ENCODE results near the gene AGPS. TPM values are rescaled to one million over a fixed set of nuclear protein-coding genes. Genes with fewer than 3 reads are reported as not detected.
"Not testable (repeated sequence)": the region's sequence is repeated elsewhere in the genome, so short reads cannot be mapped to it uniquely, and the experiment has no call there.

Gene AGPS
- polyA plus RNA-seq, 2 donors, result 3.7 to 6.4 TPM

GRCh38 chr2:177476897-177477296, 84.3 kb downstream of the AGPS start:
- H3K27me3 ChIP-seq (ENCODE audit: control insufficient read depth in 1 of 2, insufficient read depth in 2 of 2, low read length in 2 of 2), result no peaks in the 10 kb centered on the region
- 96 to 98% methylated on average over 5 of the region's 5 CpGs for WGBS, 2 donors
- H3K36me3 ChIP-seq (ENCODE audit: control insufficient read depth in 2 of 2, insufficient read depth in 2 of 2, low read length in 1 of 2), result no peaks in the 10 kb centered on the region
- H3K4me1 ChIP-seq (ENCODE audit: control insufficient read depth in 2 of 2, insufficient read depth in 2 of 2, low read length in 1 of 2), result peaks cover 0 to 3% of the 10 kb centered on the region in 2 donors
- no peak overlapping the region for H3K4me3 ChIP-seq (ENCODE audit: low read depth in 1 of 2, low read length in 2 of 2)
- H3K27ac ChIP-seq (ENCODE audit: low read depth in 2 of 2, low read length in 1 of 2), result no peak overlapping the region
- H3K9me3 ChIP-seq (ENCODE audit: control insufficient read depth in 2 of 2, insufficient read depth in 1 of 2, low read depth in 1 of 2, low read length in 1 of 2), result no peaks in the 10 kb centered on the region

GRCh38 chr2:177478029-177478428, 85.5 kb downstream of the AGPS start:
- H3K27me3 ChIP-seq (ENCODE audit: control insufficient read depth in 1 of 2, insufficient read depth in 2 of 2, low read length in 2 of 2), result no peaks in the 10 kb centered on the region
- H3K27ac ChIP-seq (ENCODE audit: low read depth in 2 of 2, low read length in 1 of 2), result no peak overlapping the region
- H3K4me1 ChIP-seq (ENCODE audit: control insufficient read depth in 2 of 2, insufficient read depth in 2 of 2, low read length in 1 of 2), result peaks cover 0 to 3% of the 10 kb centered on the region in 2 donors
- H3K4me3 ChIP-seq (ENCODE audit: low read depth in 1 of 2, low read length in 2 of 2), result no peak overlapping the region
- WGBS, 2 donors, result 92 to 94% methylated on average over 2 of the region's 2 CpGs
- H3K36me3 ChIP-seq (ENCODE audit: control insufficient read depth in 2 of 2, insufficient read depth in 2 of 2, low read length in 1 of 2), result no peaks in the 10 kb centered on the region
- H3K9me3 ChIP-seq (ENCODE audit: control insufficient read depth in 2 of 2, insufficient read depth in 1 of 2, low read depth in 1 of 2, low read length in 1 of 2), result no peaks in the 10 kb centered on the region

GRCh38 chr2:177478907-177479306, 86.3 kb downstream of the AGPS start:
- peaks cover 0 to 3% of the 10 kb centered on the region in 2 donors for H3K4me1 ChIP-seq (ENCODE audit: control insufficient read depth in 2 of 2, insufficient read depth in 2 of 2, low read length in 1 of 2)

GRCh38 chr2:177482195-177482594, 89.6 kb downstream of the AGPS start:
- Histone ChIP-seq H3K9me3 (ENCODE audit: control insufficient read depth in 2 of 2, insufficient read depth in 1 of 2, low read depth in 1 of 2, low read length in 1 of 2) (no peaks in the 10 kb centered on the region), H3K27ac (ENCODE audit: low read depth in 2 of 2, low read length in 1 of 2) (no peak overlapping the region), H3K4me3 (ENCODE audit: low read depth in 1 of 2, low read length in 2 of 2) (no peak overlapping the region), H3K36me3 (ENCODE audit: control insufficient read depth in 2 of 2, insufficient read depth in 2 of 2, low read length in 1 of 2) (no peaks in the 10 kb centered on the region), H3K4me1 (ENCODE audit: control insufficient read depth in 2 of 2, insufficient read depth in 2 of 2, low read length in 1 of 2) (no peaks in the 10 kb centered on the region), H3K27me3 (ENCODE audit: control insufficient read depth in 1 of 2, insufficient read depth in 2 of 2, low read length in 2 of 2) (no peaks in the 10 kb centered on the region)

More at GRCh38 chr2:177478907-177479306, 86.3 kb downstream of the AGPS start:
- Histone ChIP-seq H3K27me3 (ENCODE audit: control insufficient read depth in 1 of 2, insufficient read depth in 2 of 2, low read length in 2 of 2) (no peaks in the 10 kb centered on the region), H3K36me3 (ENCODE audit: control insufficient read depth in 2 of 2, insufficient read depth in 2 of 2, low read length in 1 of 2) (no peaks in the 10 kb centered on the region), H3K4me3 (ENCODE audit: low read depth in 1 of 2, low read length in 2 of 2) (no peak overlapping the region), H3K9me3 (ENCODE audit: control insufficient read depth in 2 of 2, insufficient read depth in 1 of 2, low read depth in 1 of 2, low read length in 1 of 2) (no peaks in the 10 kb centered on the region), H3K27ac (ENCODE audit: low read depth in 2 of 2, low read length in 1 of 2) (no peak overlapping the region)
- WGBS, 2 donors, result 96 to 97% methylated on average over 2 of the region's 2 CpGs

- 88 to 96% methylated on average over 2 of the region's 2 CpGs for WGBS, 2 donors
- H3K4me3 ChIP-seq (ENCODE audit: low read depth in 1 of 2, low read length in 2 of 2), result no peak overlapping the region
- no peak overlapping the region for H3K27ac ChIP-seq (ENCODE audit: low read depth in 2 of 2, low read length in 1 of 2)
- no peaks in the 10 kb centered on the region for H3K27me3 ChIP-seq (ENCODE audit: control insufficient read depth in 1 of 2, insufficient read depth in 2 of 2, low read length in 2 of 2)
- no peaks in the 10 kb centered on the region for H3K9me3 ChIP-seq (ENCODE audit: control insufficient read depth in 2 of 2, insufficient read depth in 1 of 2, low read depth in 1 of 2, low read length in 1 of 2)
- H3K36me3 ChIP-seq (ENCODE audit: control insufficient read depth in 2 of 2, insufficient read depth in 2 of 2, low read length in 1 of 2), result no peaks in the 10 kb centered on the region
- no peaks in the 10 kb centered on the region for H3K4me1 ChIP-seq (ENCODE audit: control insufficient read depth in 2 of 2, insufficient read depth in 2 of 2, low read length in 1 of 2)
Measured at GRCh38 chr2:177483531-177483930, 91.0 kb downstream of the AGPS start.

- Histone ChIP-seq H3K27me3 (ENCODE audit: control insufficient read depth in 1 of 2, insufficient read depth in 2 of 2, low read length in 2 of 2) (no peaks in the 10 kb centered on the region), H3K9me3 (ENCODE audit: control insufficient read depth in 2 of 2, insufficient read depth in 1 of 2, low read depth in 1 of 2, low read length in 1 of 2) (no peaks in the 10 kb centered on the region), H3K4me1 (ENCODE audit: control insufficient read depth in 2 of 2, insufficient read depth in 2 of 2, low read length in 1 of 2) (no peaks in the 10 kb centered on the region), H3K27ac (ENCODE audit: low read depth in 2 of 2, low read length in 1 of 2) (no peak overlapping the region), H3K4me3 (ENCODE audit: low read depth in 1 of 2, low read length in 2 of 2) (no peak overlapping the region), H3K36me3 (ENCODE audit: control insufficient read depth in 2 of 2, insufficient read depth in 2 of 2, low read length in 1 of 2) (no peaks in the 10 kb centered on the region)
- 97 to 98% methylated on average over 14 of the region's 14 CpGs for WGBS, 2 donors
Measured at GRCh38 chr2:177484180-177484795, 91.7 kb downstream of the AGPS start.

GRCh38 chr2:177485657-177486056, 93.1 kb downstream of the AGPS start:
- H3K4me1 ChIP-seq (ENCODE audit: control insufficient read depth in 2 of 2, insufficient read depth in 2 of 2, low read length in 1 of 2); H3K27ac ChIP-seq (ENCODE audit: low read depth in 2 of 2, low read length in 1 of 2); H3K36me3 ChIP-seq (ENCODE audit: control insufficient read depth in 2 of 2, insufficient read depth in 2 of 2, low read length in 1 of 2); H3K4me3 ChIP-seq (ENCODE audit: low read depth in 1 of 2, low read length in 2 of 2); H3K9me3 ChIP-seq (ENCODE audit: control insufficient read depth in 2 of 2, insufficient read depth in 1 of 2, low read depth in 1 of 2, low read length in 1 of 2); H3K27me3 ChIP-seq (ENCODE audit: control insufficient read depth in 1 of 2, insufficient read depth in 2 of 2, low read length in 2 of 2): not testable (repeated sequence)
- 94 to 96% methylated on average over 5 of the region's 5 CpGs for WGBS, 2 donors

- no peaks in the 10 kb centered on the region for H3K4me1 ChIP-seq (ENCODE audit: control insufficient read depth in 2 of 2, insufficient read depth in 2 of 2, low read length in 1 of 2)
- H3K27ac ChIP-seq (ENCODE audit: low read depth in 2 of 2, low read length in 1 of 2), result no peak overlapping the region
- no peaks in the 10 kb centered on the region for H3K9me3 ChIP-seq (ENCODE audit: control insufficient read depth in 2 of 2, insufficient read depth in 1 of 2, low read depth in 1 of 2, low read length in 1 of 2)
- no peaks in the 10 kb centered on the region for H3K27me3 ChIP-seq (ENCODE audit: control insufficient read depth in 1 of 2, insufficient read depth in 2 of 2, low read length in 2 of 2)
- H3K4me3 ChIP-seq (ENCODE audit: low read depth in 1 of 2, low read length in 2 of 2), result no peak overlapping the region
- 48 to 59% methylated on average over 2 of the region's 2 CpGs for WGBS, 2 donors
- H3K36me3 ChIP-seq (ENCODE audit: control insufficient read depth in 2 of 2, insufficient read depth in 2 of 2, low read length in 1 of 2), result no peaks in the 10 kb centered on the region
Measured at GRCh38 chr2:177489719-177490301, 97.2 kb downstream of the AGPS start.

GRCh38 chr2:177495945-177496344, 103.4 kb downstream of the AGPS start:
- Histone ChIP-seq H3K27ac (ENCODE audit: low read depth in 2 of 2, low read length in 1 of 2) (no peak overlapping the region), H3K9me3 (ENCODE audit: control insufficient read depth in 2 of 2, insufficient read depth in 1 of 2, low read depth in 1 of 2, low read length in 1 of 2) (no peaks in the 10 kb centered on the region), H3K36me3 (ENCODE audit: control insufficient read depth in 2 of 2, insufficient read depth in 2 of 2, low read length in 1 of 2) (no peaks in the 10 kb centered on the region), H3K4me3 (ENCODE audit: low read depth in 1 of 2, low read length in 2 of 2) (no peak overlapping the region), H3K4me1 (ENCODE audit: control insufficient read depth in 2 of 2, insufficient read depth in 2 of 2, low read length in 1 of 2) (no peaks in the 10 kb centered on the region), H3K27me3 (ENCODE audit: control insufficient read depth in 1 of 2, insufficient read depth in 2 of 2, low read length in 2 of 2) (no peaks in the 10 kb centered on the region)
- WGBS, 2 donors, result 90 to 92% methylated on average over 2 of the region's 2 CpGs

- Histone ChIP-seq H3K27me3 (ENCODE audit: control insufficient read depth in 1 of 2, insufficient read depth in 2 of 2, low read length in 2 of 2) (no peaks in the 10 kb centered on the region), H3K4me1 (ENCODE audit: control insufficient read depth in 2 of 2, insufficient read depth in 2 of 2, low read length in 1 of 2) (no peaks in the 10 kb centered on the region), H3K36me3 (ENCODE audit: control insufficient read depth in 2 of 2, insufficient read depth in 2 of 2, low read length in 1 of 2) (no peaks in the 10 kb centered on the region), H3K27ac (ENCODE audit: low read depth in 2 of 2, low read length in 1 of 2) (no peak overlapping the region), H3K9me3 (ENCODE audit: control insufficient read depth in 2 of 2, insufficient read depth in 1 of 2, low read depth in 1 of 2, low read length in 1 of 2) (no peaks in the 10 kb centered on the region), H3K4me3 (ENCODE audit: low read depth in 1 of 2, low read length in 2 of 2) (no peak overlapping the region)
- 76 to 81% methylated on average over 2 of the region's 2 CpGs for WGBS, 2 donors
Measured at GRCh38 chr2:177496921-177497320, 104.3 kb downstream of the AGPS start.
